ENCODE measurements around the gene ARHGAP42. TPM values are rescaled to one million over a fixed set of nuclear protein-coding genes. Genes with fewer than 3 reads are reported as not detected.
A peak's percentile ranks its signal among the peaks of the same experiment; 100 is the strongest.

The ARHGAP42 gene
- total and polyA plus RNA-seq, 8 donors = 17.1 to 45.2 (median 36.2) TPM

GRCh38 chr11:100914415-100915110 lies 227.5 kb downstream of the ARHGAP42 start:
- intact Hi-C loops (cut with DNase I) = no loop called here
- no peak overlapping the region for H3K27ac ChIP-seq
- no peaks in the 10 kb centered on the region for H3K4me1 ChIP-seq
- no peak for TF ChIP-seq CTCF (IDR thresholded peaks at IDR 0.05)
- no peaks in the 10 kb centered on the region for H3K9me3 ChIP-seq
- no peaks in the 10 kb centered on the region for H3K36me3 ChIP-seq
- no peak overlapping the region for H3K4me3 ChIP-seq
- DNase-seq (peak in 1 of 4 donors; percentile 21), ATAC-seq (no peak)
- H3K27me3 ChIP-seq = no peaks in the 10 kb centered on the region

- no peaks in the 10 kb centered on the region for H3K27me3 ChIP-seq
- no peaks in the 10 kb centered on the region for H3K9me3 ChIP-seq
- H3K4me3 ChIP-seq = no peak overlapping the region
- peak in 2 of 4 donors; percentile 34 to 40 for DNase-seq
- H3K36me3 ChIP-seq = no peaks in the 10 kb centered on the region
- H3K4me1 ChIP-seq = no peaks in the 10 kb centered on the region
- intact Hi-C loops (cut with DNase I) = no loop called here
- no peak overlapping the region for H3K27ac ChIP-seq
- TF ChIP-seq CTCF (IDR thresholded peaks at IDR 0.05) = no peak
- ATAC-seq = peak; percentile 93
Measured at GRCh38 chr11:100918551-100919500, 231.7 kb downstream of the ARHGAP42 start.

- no peak overlapping the region for H3K4me3 ChIP-seq
- H3K27me3 ChIP-seq = no peaks in the 10 kb centered on the region
- intact Hi-C loops (cut with DNase I) = no loop called here
- no peak overlapping the region for H3K27ac ChIP-seq
- TF ChIP-seq CTCF (IDR thresholded peaks at IDR 0.05) = no peak
- no peaks in the 10 kb centered on the region for H3K36me3 ChIP-seq
- no peak for ATAC-seq
- DNase-seq = no peak
- H3K9me3 ChIP-seq = no peaks in the 10 kb centered on the region
- H3K4me1 ChIP-seq = no peaks in the 10 kb centered on the region
Measured at GRCh38 chr11:100920593-100920992, 233.5 kb downstream of the ARHGAP42 start.

GRCh38 chr11:100922121-100922520 lies 235.0 kb downstream of the ARHGAP42 start:
- Histone ChIP-seq H3K36me3 (no peaks in the 10 kb centered on the region), H3K27ac (no peak overlapping the region), H3K4me1 (no peaks in the 10 kb centered on the region), H3K4me3 (no peak overlapping the region), H3K27me3 (no peaks in the 10 kb centered on the region), H3K9me3 (no peaks in the 10 kb centered on the region)
- no peak for DNase-seq
- intact Hi-C loops (cut with DNase I) = no loop called here
- ATAC-seq = no peak
- no peak for TF ChIP-seq CTCF (IDR thresholded peaks at IDR 0.05)

GRCh38 chr11:100923555-100923954 lies 236.5 kb downstream of the ARHGAP42 start:
- H3K9me3 ChIP-seq = no peaks in the 10 kb centered on the region
- no peaks in the 10 kb centered on the region for H3K27me3 ChIP-seq
- H3K36me3 ChIP-seq = no peaks in the 10 kb centered on the region
- no peak for TF ChIP-seq CTCF (IDR thresholded peaks at IDR 0.05)
- DNase-seq = no peak
- H3K27ac ChIP-seq = no peak overlapping the region
- no peaks in the 10 kb centered on the region for H3K4me1 ChIP-seq
- intact Hi-C loops (cut with DNase I) = no loop called here
- no peak for ATAC-seq
- H3K4me3 ChIP-seq = no peak overlapping the region

Measured in left lung (tissue), 10 donors.